ENCODE data around the gene CTBP2. TPM values are rescaled to one million over a fixed set of nuclear protein-coding genes. Genes with fewer than 3 reads are reported as not detected.

CTBP2 gene
- total RNA-seq, 1 donor from 2014 or later: 127 TPM

DNA sequence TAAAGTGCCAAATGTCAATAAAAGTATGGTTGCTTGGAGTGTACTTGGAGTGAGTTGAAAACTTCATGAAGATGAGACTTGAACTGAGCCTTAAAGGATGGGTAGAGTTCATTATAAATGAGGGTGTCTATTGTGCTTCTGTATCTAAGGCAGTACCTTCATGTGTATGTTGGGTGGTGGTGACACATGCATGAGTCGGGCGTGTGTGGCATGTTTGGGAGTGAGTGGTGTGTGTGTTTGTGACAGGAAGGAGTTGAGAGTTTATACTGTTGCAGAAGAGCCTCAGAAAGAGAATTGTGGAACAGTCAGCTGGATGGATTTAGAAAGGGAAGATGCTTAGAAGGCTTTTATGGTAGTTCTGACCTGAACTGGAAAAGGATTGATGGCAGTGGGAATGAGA lies 224.4 kb downstream of the CTBP2 start:
- Mint-ChIP-seq H3K36me3 (ENCODE audit: low read depth) (peaks cover 10% of the 10 kb centered on the region), H3K27ac (ENCODE audit: unreplicated experiment) (no peak overlapping the region)
- TF ChIP-seq, protein P1, sequence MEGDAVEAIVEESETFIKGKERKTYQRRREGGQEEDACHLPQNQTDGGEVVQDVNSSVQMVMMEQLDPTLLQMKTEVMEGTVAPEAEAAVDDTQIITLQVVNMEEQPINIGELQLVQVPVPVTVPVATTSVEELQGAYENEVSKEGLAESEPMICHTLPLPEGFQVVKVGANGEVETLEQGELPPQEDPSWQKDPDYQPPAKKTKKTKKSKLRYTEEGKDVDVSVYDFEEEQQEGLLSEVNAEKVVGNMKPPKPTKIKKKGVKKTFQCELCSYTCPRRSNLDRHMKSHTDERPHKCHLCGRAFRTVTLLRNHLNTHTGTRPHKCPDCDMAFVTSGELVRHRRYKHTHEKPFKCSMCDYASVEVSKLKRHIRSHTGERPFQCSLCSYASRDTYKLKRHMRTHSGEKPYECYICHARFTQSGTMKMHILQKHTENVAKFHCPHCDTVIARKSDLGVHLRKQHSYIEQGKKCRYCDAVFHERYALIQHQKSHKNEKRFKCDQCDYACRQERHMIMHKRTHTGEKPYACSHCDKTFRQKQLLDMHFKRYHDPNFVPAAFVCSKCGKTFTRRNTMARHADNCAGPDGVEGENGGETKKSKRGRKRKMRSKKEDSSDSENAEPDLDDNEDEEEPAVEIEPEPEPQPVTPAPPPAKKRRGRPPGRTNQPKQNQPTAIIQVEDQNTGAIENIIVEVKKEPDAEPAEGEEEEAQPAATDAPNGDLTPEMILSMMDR (conservative IDR thresholded peaks at IDR 0.05): no peak

More for the DNA sequence above, 224.4 kb downstream of the CTBP2 start:
- Mint-ChIP-seq H3K4me1 (no peaks in the 10 kb centered on the region), H3K27me3 (ENCODE audit: low read depth) (no peaks in the 10 kb centered on the region), H3K4me3 (no peak overlapping the region), H3K9me3 (peaks cover 6% of the 10 kb centered on the region)
- no peak for DNase-seq (ENCODE audit: low read depth, low spot score)

Small RNA genes lying within 50 kb of the gene (microRNA-seq; reads per million reads assigned to microRNA genes)
- not detected for gene MIR4296

Other genes with a start within 250 kb of the CTBP2 start
- 22.6 and 24.0 TPM in 2 replicates for gene ZRANB1, start 218.4 kb downstream of the CTBP2 start, total RNA-seq